Stimulated activated CD8-positive, alpha-beta memory T cell treated with anti-CD3 and anti-CD28 coated beads, Interleukin-7, amount 100 ng/mL, for 4 hours (primary cell): ENCODE data around the gene COA5.
"Not testable (repeated sequence)": the region's sequence is repeated elsewhere in the genome, so short reads cannot be mapped to it uniquely, and the experiment has no call there.

ENCODE experiments used
- DNase-seq, 2 donors: peaks; one replicate each; pipeline ENCODE4 v3.0.0-alpha.2; 2020; ENCODE audit warnings: low read depth in 2 of 2

Gene COA5

GRCh38 chr2:98606431-98606830, 1.9 kb downstream of the COA5 start:
- no peak for DNase-seq

- no peak for DNase-seq
These were observed 3.2 kb downstream of the COA5 start for GRCh38 chr2:98605076-98605475.

- no peak for DNase-seq
These were observed 3.8 kb downstream of the COA5 start for GRCh38 chr2:98604547-98604946.

GRCh38 chr2:98601532-98602132, 6.7 kb downstream of the COA5 start:
- DNase-seq: no peak

DNA sequence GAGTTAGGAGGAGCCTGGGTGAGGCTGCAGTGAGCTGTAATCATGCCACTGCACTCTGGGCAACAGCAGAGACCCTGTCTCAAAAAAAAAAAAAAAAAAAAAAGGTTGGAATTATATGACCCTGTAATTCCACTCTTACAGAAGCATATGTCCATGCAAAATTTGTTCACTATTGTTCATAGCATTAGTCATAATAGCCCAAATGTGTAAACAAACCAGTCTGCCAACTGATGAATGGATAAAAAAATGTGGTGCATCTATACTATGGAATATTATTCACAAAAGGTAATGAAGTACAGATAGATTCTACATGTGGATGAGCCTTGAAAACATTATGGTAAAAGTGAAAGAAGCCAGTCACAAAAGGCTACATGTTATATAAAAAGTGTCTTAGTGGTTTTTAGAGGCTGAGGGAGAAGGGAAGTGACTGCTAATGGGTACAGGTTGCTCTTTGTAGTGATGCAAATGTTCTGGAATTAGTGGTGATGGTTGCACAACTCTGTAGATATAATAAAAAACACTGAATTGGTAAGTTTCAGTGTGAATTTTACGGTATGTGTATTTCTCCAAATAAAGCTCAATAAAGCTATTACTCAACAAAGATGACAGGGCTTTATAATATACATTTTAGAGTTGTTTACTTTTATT, 9.4 kb downstream of the COA5 start:
- no peak for DNase-seq

GRCh38 chr2:98594665-98595064, 13.6 kb downstream of the COA5 start:
- DNase-seq: not testable (repeated sequence)

GRCh38 chr2:98592565-98592964, 15.7 kb downstream of the COA5 start:
- DNase-seq: no peak

DNA sequence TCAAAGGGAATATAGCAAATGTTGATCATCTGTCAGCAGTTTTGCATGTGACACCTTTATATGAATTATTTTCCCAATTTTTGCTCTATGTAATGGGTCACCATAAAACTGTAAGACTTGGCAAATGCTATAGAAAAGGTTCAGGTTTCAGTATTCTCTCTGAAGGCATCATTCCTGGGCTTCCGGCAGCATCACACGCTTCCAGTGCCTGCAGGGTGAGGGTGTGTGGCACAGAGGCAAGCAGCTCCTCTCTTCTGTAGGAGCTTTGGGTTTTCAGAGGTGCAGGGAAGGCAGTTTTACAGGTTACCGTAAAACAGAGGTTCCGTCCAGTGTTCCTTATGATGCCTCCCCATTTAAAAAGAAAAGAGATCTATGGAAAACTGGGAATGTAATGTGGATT, 18.8 kb downstream of the COA5 start:
- no peak for DNase-seq

DNA sequence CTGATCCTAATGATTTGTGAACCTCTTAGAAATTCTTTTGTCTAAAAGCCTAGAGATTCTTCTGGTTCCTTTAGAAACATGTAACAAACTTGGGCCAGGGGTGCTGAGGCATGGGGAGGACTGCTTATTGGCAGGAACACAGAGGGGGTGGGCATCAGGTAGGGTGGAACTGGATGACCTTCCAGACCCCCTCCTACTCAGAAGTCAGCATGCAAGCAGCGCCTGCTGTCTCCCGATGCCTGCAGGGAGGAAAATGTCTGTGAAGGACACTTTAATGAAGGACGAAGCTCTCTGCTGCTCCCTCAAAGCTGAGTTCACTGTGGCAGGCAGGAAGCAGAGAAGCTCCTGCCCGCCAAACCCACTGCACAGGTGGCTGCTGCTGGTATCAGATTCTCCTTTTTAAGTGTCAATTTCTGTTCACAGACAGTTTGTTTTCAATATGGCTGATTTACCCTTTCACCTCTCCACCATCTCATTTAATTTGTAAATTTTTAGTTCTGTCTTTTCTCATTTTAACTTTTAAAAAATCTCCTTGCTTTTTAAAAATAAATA, 19.4 kb downstream of the COA5 start:
- no peak for DNase-seq

DNA sequence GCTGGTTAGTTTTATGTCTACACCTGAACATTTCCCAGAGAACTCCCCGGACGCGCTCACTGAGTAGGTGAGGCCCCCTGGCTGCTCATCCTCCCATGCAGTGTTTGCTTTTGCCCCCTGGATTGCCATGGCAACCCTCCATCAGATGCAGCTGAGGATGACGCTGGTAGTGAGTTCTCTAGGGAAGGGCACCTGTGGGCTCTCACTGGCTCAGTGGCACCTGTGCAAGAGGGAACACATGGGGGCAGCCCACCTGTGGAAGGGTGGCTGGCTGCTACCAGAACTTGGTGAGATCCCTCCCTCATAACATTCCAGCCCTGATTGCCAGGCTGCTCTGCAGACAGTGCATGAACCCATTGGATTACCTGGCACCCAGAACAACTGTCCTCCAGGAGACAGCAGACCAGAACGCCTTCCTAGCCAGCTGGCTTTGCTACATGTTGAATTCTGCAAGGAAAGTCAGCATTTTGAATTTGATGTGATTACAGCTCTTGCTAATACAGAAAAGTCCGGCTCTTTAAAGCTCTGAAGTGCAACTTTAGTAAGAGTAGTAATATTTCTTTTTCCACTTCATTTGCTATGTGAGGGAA, 21.7 kb downstream of the COA5 start:
- DNase-seq: no peak

DNA sequence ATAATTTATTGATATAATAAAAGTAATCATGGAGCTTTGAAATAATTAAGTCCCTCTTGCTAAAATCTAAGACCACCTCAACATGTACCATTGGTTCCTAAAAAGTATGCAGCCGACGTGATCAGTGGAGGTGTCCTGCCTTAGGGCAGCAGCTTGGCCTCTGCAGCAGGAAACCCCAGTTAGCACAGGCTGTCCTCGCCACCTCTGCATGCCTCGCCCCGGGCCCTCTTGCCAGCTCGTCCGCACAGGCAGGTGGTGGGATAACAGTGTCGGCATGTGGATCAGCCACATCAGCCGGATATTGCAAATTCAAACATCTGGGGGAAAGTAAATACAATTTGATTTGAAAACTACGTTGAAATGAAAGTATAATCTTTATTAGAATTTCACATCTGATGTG, 22.9 kb downstream of the COA5 start:
- DNase-seq: no peak

- no peak for DNase-seq
These were observed 24.3 kb downstream of the COA5 start for GRCh38 chr2:98583816-98584618.

DNA sequence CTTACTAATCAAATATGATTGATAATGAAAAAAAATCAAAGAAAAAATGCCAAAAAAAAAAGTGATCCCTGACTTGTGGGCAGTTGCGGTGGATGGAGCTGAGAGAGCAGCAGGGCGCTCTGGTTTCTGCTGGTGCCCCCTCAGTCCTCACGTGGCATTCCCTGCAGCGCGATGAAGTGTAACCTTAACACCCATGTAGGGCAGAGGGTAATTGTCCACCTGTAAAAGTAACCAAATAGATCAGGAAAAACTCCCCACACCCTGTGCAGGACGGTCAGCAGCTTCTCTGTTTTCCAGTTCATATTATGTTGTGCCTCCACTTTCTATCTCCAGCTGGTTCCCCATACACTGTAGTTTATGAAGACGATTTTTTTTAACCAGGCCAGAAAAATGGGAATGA, 25.0 kb downstream of the COA5 start:
- no peak for DNase-seq

- DNase-seq: no peak
These were observed 25.8 kb downstream of the COA5 start for GRCh38 chr2:98582523-98582922.

- DNase-seq: no peak
These were observed 27.5 kb downstream of the COA5 start for GRCh38 chr2:98580656-98581284.

DNA sequence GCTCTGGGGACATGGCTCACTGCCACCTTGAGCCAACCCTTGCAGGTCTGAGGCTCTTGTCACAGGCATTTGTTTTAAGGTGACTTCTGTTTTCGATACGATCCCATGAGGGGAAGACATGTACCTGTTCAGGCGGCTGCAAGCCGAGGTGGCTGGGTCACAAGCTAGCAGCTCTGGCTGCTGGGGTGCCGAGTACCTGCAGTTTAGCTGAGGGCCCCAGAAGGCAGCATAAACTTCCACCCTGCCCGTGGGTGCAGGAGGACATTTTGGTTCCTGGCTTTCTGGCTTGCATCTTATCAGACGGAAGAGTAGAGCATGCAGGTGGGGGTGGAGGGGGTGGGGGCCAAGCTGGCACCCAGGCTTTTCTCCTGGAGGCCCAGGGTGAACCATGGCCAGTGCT, 28.4 kb downstream of the COA5 start:
- no peak for DNase-seq

GRCh38 chr2:98578231-98578630, 30.1 kb downstream of the COA5 start:
- no peak for DNase-seq

DNA sequence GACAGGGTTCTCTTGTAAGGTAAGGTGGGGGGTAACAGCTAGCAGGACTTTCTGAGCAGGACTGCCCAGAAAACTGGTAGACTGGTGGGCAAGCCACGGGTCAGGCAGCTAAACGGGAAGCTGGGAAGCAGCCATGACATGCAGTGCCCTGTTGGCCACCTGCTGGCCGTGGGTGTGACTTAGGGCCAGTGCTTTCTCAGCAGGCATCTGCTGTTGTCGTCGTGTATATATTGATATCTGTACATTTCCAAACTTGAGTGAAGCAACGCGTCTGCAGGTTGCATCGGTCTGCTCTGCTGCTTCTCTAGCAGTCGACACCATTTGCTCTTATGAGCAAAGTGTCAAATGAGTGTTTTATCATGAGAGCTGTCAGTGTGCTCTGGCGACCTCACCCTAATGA, 31.0 kb downstream of the COA5 start:
- DNase-seq: no peak

GRCh38 chr2:98576666-98577312, 31.5 kb downstream of the COA5 start:
- DNase-seq: no peak

GRCh38 chr2:98573426-98573825, 34.9 kb downstream of the COA5 start:
- no peak for DNase-seq

DNA sequence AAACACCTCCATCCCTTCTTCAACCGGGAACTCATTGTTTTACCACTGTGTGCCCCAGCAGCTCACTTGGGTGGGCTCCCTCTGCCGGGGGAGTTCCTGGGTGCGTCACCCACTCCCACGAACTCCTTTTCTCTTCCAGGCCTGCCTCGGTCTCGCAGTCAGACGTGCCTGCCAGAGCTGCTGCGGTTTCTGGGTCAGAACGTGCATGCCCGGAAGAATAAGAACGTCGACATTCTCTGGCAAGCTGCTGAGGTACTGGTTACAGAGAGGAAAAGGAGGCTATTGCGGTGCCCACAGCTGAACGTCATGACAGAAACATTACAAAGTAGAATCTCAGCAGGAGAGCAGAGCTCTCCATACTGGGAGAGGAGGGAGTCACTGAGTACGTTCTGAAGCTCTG, 35.6 kb downstream of the COA5 start:
- DNase-seq: no peak
